ENCODE measurements around the gene SLC35F4. TPM values are rescaled to one million over a fixed set of nuclear protein-coding genes. Genes with fewer than 3 reads are reported as not detected.

The SLC35F4 gene
- total and polyA plus RNA-seq, 11 donors, result not detected

GRCh38 chr14:57640036-57640435, 225.9 kb downstream of the SLC35F4 start:
- no peak for ATAC-seq
- intact Hi-C loops (cut with DNase I), result no loop called here

GRCh38 chr14:57637901-57638300, 228.0 kb downstream of the SLC35F4 start:
- Histone ChIP-seq H3K36me3 (no peaks in the 10 kb centered on the region), H3K4me3 (no peak overlapping the region), H3K9me3 (no peaks in the 10 kb centered on the region), H3K27ac (no peak overlapping the region), H3K4me1 (no peaks in the 10 kb centered on the region), H3K27me3 (peaks cover 0 to 6% (median 0%) of the 10 kb centered on the region in 9 donors)
- intact Hi-C loops (cut with DNase I), result no loop called here
- 76 to 84% (median 79%) methylated on average over 4 of the region's 4 CpGs for WGBS, 4 donors
- DNase-seq (no peak), ATAC-seq (no peak)
- TF ChIP-seq CTCF (IDR thresholded peaks at IDR 0.05) (no peak), POLR2A (IDR thresholded peaks at IDR 0.05) (no peak)

More at GRCh38 chr14:57640036-57640435, 225.9 kb downstream of the SLC35F4 start:
- Histone ChIP-seq H3K4me3 (no peak overlapping the region), H3K4me1 (no peaks in the 10 kb centered on the region), H3K9me3 (no peaks in the 10 kb centered on the region), H3K27ac (no peak overlapping the region), H3K36me3 (no peaks in the 10 kb centered on the region), H3K27me3 (no peaks in the 10 kb centered on the region)
- TF ChIP-seq CTCF (IDR thresholded peaks at IDR 0.05) (no peak), POLR2A (IDR thresholded peaks at IDR 0.05) (no peak)
- no peak for DNase-seq

- 37 to 50% (median 43%) methylated on average over 2 of the region's 2 CpGs for WGBS, 4 donors
- DNase-seq (no peak), ATAC-seq (no peak)
- Histone ChIP-seq H3K4me3 (no peak overlapping the region), H3K9me3 (no peaks in the 10 kb centered on the region), H3K27me3 (peaks cover 0 to 6% (median 0%) of the 10 kb centered on the region in 9 donors), H3K36me3 (no peaks in the 10 kb centered on the region), H3K4me1 (no peaks in the 10 kb centered on the region), H3K27ac (no peak overlapping the region)
- no peak for TF ChIP-seq POLR2A (IDR thresholded peaks at IDR 0.05)
- TF ChIP-seq CTCF (IDR thresholded peaks at IDR 0.05), result no peak
- intact Hi-C loops (cut with DNase I), result no loop called here
Observed at GRCh38 chr14:57634335-57634734, 231.6 kb downstream of the SLC35F4 start.

GRCh38 chr14:57632649-57633048, 233.2 kb downstream of the SLC35F4 start:
- no peaks in the 10 kb centered on the region for H3K9me3 ChIP-seq
- no peaks in the 10 kb centered on the region for H3K4me1 ChIP-seq
- no peak for DNase-seq
- 47 to 72% (median 66%) methylated on average over 2 of the region's 2 CpGs for WGBS, 4 donors
- ATAC-seq, result no peak
- H3K27ac ChIP-seq, result no peak overlapping the region
- peaks cover 0 to 6% (median 0%) of the 10 kb centered on the region in 9 donors for H3K27me3 ChIP-seq
- TF ChIP-seq CTCF (IDR thresholded peaks at IDR 0.05) (no peak), POLR2A (IDR thresholded peaks at IDR 0.05) (no peak)
- no peaks in the 10 kb centered on the region for H3K36me3 ChIP-seq
- intact Hi-C loops (cut with DNase I), result no loop called here
- H3K4me3 ChIP-seq, result no peak overlapping the region
